Stomach (tissue), 4 donors: ENCODE results near the gene RNF7.
"Not testable (repeated sequence)": the region's sequence is repeated elsewhere in the genome, so short reads cannot be mapped to it uniquely, and the experiment has no call there.

Source experiments
- CTCF ChIP-seq, 7 experiments: fragments of 450-650 bp in 4 of 7; fragments of 200-600 bp in 3 of 7; sonication (generic) in 3 of 7; IDR thresholded peaks; one replicate each; pipeline ENCODE4 v1.5.1; 2016 to 2019; ENCODE audit warnings: antibody characterized with exemption in 7 of 7, control low read depth in 2 of 7, mild to moderate bottlenecking in 1 of 7
- POLR2A ChIP-seq, 4 donors: fragments of 450-650 bp; IDR thresholded peaks; one replicate each; pipeline ENCODE4 v1.6.1; 2016; ENCODE audit warnings: antibody characterized with exemption in 4 of 4, control low read depth in 2 of 4, mild to moderate bottlenecking in 1 of 4, moderate library complexity in 1 of 4
- POLR2AphosphoS5 ChIP-seq, 3 donors: sonication (generic); formaldehyde crosslinking; IDR thresholded peaks; one replicate each; pipeline ENCODE4 v1.6.1; 2016; ENCODE audit warnings: antibody characterized with exemption in 3 of 3

DNA sequence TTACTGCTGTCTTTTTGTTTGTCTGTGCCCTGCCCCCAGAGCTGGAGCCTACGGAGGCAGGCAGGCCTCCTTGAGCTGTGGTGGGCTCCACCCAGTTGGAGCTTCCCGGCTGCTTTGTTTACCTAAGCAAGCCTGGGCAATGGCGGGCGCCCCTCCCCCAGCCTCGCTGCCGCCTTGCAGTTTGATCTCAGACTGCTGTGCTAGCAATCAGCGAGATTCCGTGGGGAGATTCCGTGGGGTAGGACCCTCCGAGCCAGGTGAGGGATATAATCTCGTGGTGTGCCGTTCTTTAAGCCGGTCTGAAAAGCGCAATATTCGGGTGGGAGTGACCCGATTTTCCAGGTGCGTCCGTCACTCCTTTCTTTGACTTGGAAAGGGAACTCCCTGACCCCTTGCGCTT lies 24.5 kb downstream of the RNF7 start:
- not testable (repeated sequence) for TF ChIP-seq POLR2AphosphoS5, CTCF, POLR2A (IDR thresholded peaks at IDR 0.05)
